ENCODE results near the gene MARCOL. TPM values are rescaled to one million over a fixed set of nuclear protein-coding genes. Genes with fewer than 3 reads are reported as not detected.
"Not testable (repeated sequence)": the region's sequence is repeated elsewhere in the genome, so short reads cannot be mapped to it uniquely, and the experiment has no call there.

MARCOL gene
- total RNA-seq, 1 experiment from 2014 or later = not detected

DNA sequence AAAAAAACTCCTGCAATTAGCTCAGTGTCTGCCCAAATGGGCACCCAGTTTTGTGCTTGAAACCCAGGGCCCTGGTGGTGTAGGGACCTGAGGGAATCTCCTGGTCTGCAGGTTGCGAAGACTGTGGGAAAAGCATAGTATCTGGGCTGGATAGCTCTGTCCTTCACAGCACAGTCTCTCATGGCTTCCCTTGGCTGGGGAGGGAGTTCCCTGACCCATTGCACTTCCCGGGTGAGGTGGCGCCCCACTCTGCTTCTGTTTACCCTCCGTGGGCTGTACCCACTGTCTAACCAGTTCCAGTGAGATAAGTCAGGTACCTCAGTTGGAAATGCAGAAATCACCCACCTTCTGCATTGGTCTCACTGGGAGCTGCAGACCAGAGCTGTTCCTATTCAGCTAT is 43.0 kb downstream of the MARCOL start:
- H3K27me3 ChIP-seq (ENCODE audit: low read length); H3K36me3 ChIP-seq (ENCODE audit: insufficient read depth, low read length); H3K4me3 ChIP-seq (ENCODE audit: low read length); H2AFZ ChIP-seq (ENCODE audit: low read length); H3K9me2 ChIP-seq (replicated peaks; ENCODE audit: insufficient read depth, low read length); H3K9me3 ChIP-seq (ENCODE audit: low read length); H3K79me2 ChIP-seq (ENCODE audit: low read length); H3K27ac ChIP-seq (ENCODE audit: low read length); H3K9ac ChIP-seq (ENCODE audit: low read length); H4K20me1 ChIP-seq (ENCODE audit: insufficient read depth, low read depth, low read length); DNase-seq; H3K4me2 ChIP-seq (ENCODE audit: low read depth, low read length, poor library complexity, severe bottlenecking); H3K4me1 ChIP-seq (ENCODE audit: low read length): not testable (repeated sequence)

- H3K36me3 ChIP-seq (ENCODE audit: insufficient read depth, low read length) = no peaks in the 10 kb centered on the region
- H3K4me1 ChIP-seq (ENCODE audit: low read length) = no peaks in the 10 kb centered on the region
- H4K20me1 ChIP-seq (ENCODE audit: insufficient read depth, low read depth, low read length) = no peaks in the 10 kb centered on the region
- no peaks in the 10 kb centered on the region for H3K9me3 ChIP-seq (ENCODE audit: low read length)
- no peak overlapping the region for H3K4me3 ChIP-seq (ENCODE audit: low read length)
- peak; percentile 63 for DNase-seq
- H3K9me2 ChIP-seq (replicated peaks; ENCODE audit: insufficient read depth, low read length) = no peaks in the 10 kb centered on the region
- no peaks in the 10 kb centered on the region for H3K79me2 ChIP-seq (ENCODE audit: low read length)
- H3K27me3 ChIP-seq (ENCODE audit: low read length) = no peaks in the 10 kb centered on the region
- no peak overlapping the region for H3K9ac ChIP-seq (ENCODE audit: low read length)
- no peak overlapping the region for H3K4me2 ChIP-seq (ENCODE audit: low read depth, low read length, poor library complexity, severe bottlenecking)
- H3K27ac ChIP-seq (ENCODE audit: low read length) = no peak overlapping the region
- no peak overlapping the region for H2AFZ ChIP-seq (ENCODE audit: low read length)
Observed at GRCh38 chr5:148290271-148291195, 52.2 kb downstream of the MARCOL start.

Small RNA genes lying within 50 kb of the gene (small RNA-seq; reads per million reads assigned to genes)
- gene HMGN1P16 = not detected

Other genes starting within 250 kb of the MARCOL start
- gene SPINK5, start 174.5 kb upstream of the MARCOL start, total RNA-seq (2014; rRNA removed; shearing (Covaris generic); ENCODE audit: low replicate concordance) = not detected in 2 replicates
- not detected in 2 replicates for gene SPINK14, start 70.0 kb upstream of the MARCOL start, total RNA-seq (2014; rRNA removed; shearing (Covaris generic); ENCODE audit: low replicate concordance)
- not detected in 2 replicates for gene SPINK6, start 35.5 kb upstream of the MARCOL start, total RNA-seq (2014; rRNA removed; shearing (Covaris generic); ENCODE audit: low replicate concordance)
- gene SPINK13, start 30.3 kb downstream of the MARCOL start, total RNA-seq (2014; rRNA removed; shearing (Covaris generic); ENCODE audit: low replicate concordance) = not detected in 2 replicates
- not detected in 2 replicates for gene SPINK7, start 73.9 kb downstream of the MARCOL start, total RNA-seq (2014; rRNA removed; shearing (Covaris generic); ENCODE audit: low replicate concordance)
- gene SPINK9, start 97.0 kb downstream of the MARCOL start, total RNA-seq (2014; rRNA removed; shearing (Covaris generic); ENCODE audit: low replicate concordance) = not detected in 2 replicates
- gene FBXO38, start 145.4 kb downstream of the MARCOL start, total RNA-seq (2014; rRNA removed; shearing (Covaris generic); ENCODE audit: low replicate concordance) = 56.7 and 130 TPM in 2 replicates